Tibial nerve (tissue), 3 donors: ENCODE measurements around the gene FBXL20.

Experiments used
- CTCF ChIP-seq, 5 experiments: fragments of 200-600 bp in 3 of 5; fragments of 450-650 bp in 2 of 5; sonication (generic) in 3 of 5; IDR thresholded peaks; one replicate each; pipeline ENCODE4 v1.5.1; 2016 to 2019; ENCODE audit warnings: antibody characterized with exemption in 5 of 5, mild to moderate bottlenecking in 3 of 5, moderate library complexity in 2 of 5
- POLR2A ChIP-seq, 2 donors: fragments of 450-650 bp; IDR thresholded peaks; one replicate each; pipeline ENCODE4 v1.6.1; 2017; ENCODE audit warnings: antibody characterized with exemption in 2 of 2, mild to moderate bottlenecking in 2 of 2, moderate library complexity in 2 of 2

- no peak for TF ChIP-seq CTCF (IDR thresholded peaks at IDR 0.05)
- no peak for TF ChIP-seq POLR2A (IDR thresholded peaks at IDR 0.05)
Measured at GRCh38 chr17:39304188-39304587, 97.2 kb downstream of the FBXL20 start.
